Measurements from ENCODE around the gene CSF3R.

CSF3R gene

DNA sequence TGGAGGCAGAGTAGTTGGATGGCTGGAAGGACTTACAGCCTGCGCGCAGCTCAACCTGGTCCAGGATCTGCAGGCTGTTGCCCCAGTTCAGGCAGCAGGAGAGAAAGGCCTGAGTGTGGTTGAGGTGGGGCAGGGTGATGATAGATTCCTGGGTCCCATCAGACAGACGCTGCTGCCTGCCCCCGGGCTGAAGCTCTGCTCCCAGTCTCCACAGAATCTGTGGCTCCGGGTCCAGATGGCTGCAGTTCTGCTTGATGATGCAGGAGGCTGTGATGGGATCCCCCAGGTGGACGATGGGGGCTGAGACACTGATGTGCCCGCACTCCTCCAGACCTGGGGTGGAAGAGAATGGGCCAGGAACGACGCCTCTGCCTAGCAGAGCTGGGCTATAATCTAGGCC, 7.4 kb downstream of the CSF3R start:
- H3K36me3 ChIP-seq (ENCODE audit: control insufficient read depth in 5 of 5, insufficient read depth in 5 of 5, low read length in 5 of 5), result peaks cover 0 to 12% (median 0%) of the 10 kb centered on the region in 5 donors

GRCh38 chr1:36472656-36473055, 10.1 kb downstream of the CSF3R start:
- Histone ChIP-seq H3K36me3 (ENCODE audit: control insufficient read depth in 5 of 5, insufficient read depth in 5 of 5, low read length in 5 of 5) (peaks cover 0 to 10% (median 0%) of the 10 kb centered on the region in 5 donors), H3K27me3 (ENCODE audit: control insufficient read depth in 5 of 5, insufficient read depth in 4 of 5, low read length in 5 of 5) (peaks cover 0 to 2% (median 0%) of the 10 kb centered on the region in 5 donors)

More for the DNA sequence above, 7.4 kb downstream of the CSF3R start:
- no peak overlapping the region for H3K27ac ChIP-seq (ENCODE audit: low read depth, low read length)
- no peak overlapping the region for H3K4me3 ChIP-seq (ENCODE audit: low read depth in 1 of 5, low read length in 5 of 5)
- H3K9me3 ChIP-seq (ENCODE audit: control insufficient read depth in 5 of 5, low read length in 5 of 5), result no peaks in the 10 kb centered on the region
- H3K9ac ChIP-seq (ENCODE audit: low read length in 5 of 5), result no peak overlapping the region
- no peaks in the 10 kb centered on the region for H3K4me1 ChIP-seq (ENCODE audit: control insufficient read depth in 5 of 5, insufficient read depth in 5 of 5, low read length in 5 of 5)
- H3K27me3 ChIP-seq (ENCODE audit: control insufficient read depth in 5 of 5, insufficient read depth in 4 of 5, low read length in 5 of 5), result peaks cover 0 to 9% (median 3%) of the 10 kb centered on the region in 5 donors

DNA sequence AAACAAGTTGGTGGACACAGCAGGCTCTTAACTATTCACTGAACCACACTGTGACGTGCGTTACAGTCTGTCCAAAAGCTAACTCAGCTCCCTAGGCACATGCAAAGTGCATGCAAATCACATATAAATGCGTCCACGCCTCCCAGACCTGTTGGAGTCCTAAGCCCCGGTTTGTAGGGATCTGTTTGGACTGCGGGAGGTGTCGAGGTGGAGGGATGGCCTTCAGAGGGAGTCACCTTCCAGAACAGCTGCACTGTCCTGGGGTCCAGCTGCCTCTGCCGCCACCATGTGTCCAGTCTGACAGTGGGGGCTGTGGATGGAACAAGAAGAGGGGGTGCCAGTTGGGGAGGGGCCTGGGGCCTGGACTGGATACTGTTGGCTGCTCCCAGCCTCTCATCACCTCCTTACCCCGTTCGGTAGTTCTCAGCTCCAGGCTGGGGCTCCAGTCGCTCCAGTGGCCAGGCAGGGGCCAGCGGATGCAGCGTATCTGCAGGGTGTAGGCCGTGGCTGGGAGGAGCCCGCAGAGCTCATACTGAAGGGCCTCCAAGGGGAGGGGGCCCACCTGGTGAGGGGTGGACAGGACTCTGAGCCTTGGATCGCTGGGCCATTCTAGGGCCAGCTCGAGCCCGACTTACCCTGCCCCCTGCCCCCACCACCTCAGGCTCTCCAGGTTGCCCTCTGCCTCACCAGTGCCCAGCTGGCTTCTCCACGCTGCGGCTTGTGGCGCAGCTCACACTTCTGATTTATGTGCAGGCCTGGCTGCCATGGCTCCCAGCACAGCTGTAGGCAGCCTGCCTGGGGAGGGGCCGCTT, 10.7 kb downstream of the CSF3R start:
- H3K4me3 ChIP-seq (ENCODE audit: low read depth in 1 of 5, low read length in 5 of 5), result no peak overlapping the region
- peaks cover 0 to 2% (median 0%) of the 10 kb centered on the region in 5 donors for H3K27me3 ChIP-seq (ENCODE audit: control insufficient read depth in 5 of 5, insufficient read depth in 4 of 5, low read length in 5 of 5)
- H3K9me3 ChIP-seq (ENCODE audit: control insufficient read depth in 5 of 5, low read length in 5 of 5), result no peaks in the 10 kb centered on the region
- H3K36me3 ChIP-seq (ENCODE audit: control insufficient read depth in 5 of 5, insufficient read depth in 5 of 5, low read length in 5 of 5), result peaks cover 0 to 10% (median 0%) of the 10 kb centered on the region in 5 donors
- no peaks in the 10 kb centered on the region for H3K4me1 ChIP-seq (ENCODE audit: control insufficient read depth in 5 of 5, insufficient read depth in 5 of 5, low read length in 5 of 5)
- H3K27ac ChIP-seq (ENCODE audit: low read depth, low read length), result no peak overlapping the region
- H3K9ac ChIP-seq (ENCODE audit: low read length in 5 of 5), result no peak overlapping the region

More at GRCh38 chr1:36472656-36473055, 10.1 kb downstream of the CSF3R start:
- Histone ChIP-seq H3K27ac (ENCODE audit: low read depth, low read length) (no peak overlapping the region), H3K4me1 (ENCODE audit: control insufficient read depth in 5 of 5, insufficient read depth in 5 of 5, low read length in 5 of 5) (no peaks in the 10 kb centered on the region), H3K4me3 (ENCODE audit: low read depth in 1 of 5, low read length in 5 of 5) (no peak overlapping the region), H3K9me3 (ENCODE audit: control insufficient read depth in 5 of 5, low read length in 5 of 5) (no peaks in the 10 kb centered on the region), H3K9ac (ENCODE audit: low read length in 5 of 5) (no peak overlapping the region)

- Histone ChIP-seq H3K27me3 (ENCODE audit: control insufficient read depth in 5 of 5, insufficient read depth in 4 of 5, low read length in 5 of 5) (peaks cover 0 to 2% (median 0%) of the 10 kb centered on the region in 5 donors), H3K9me3 (ENCODE audit: control insufficient read depth in 5 of 5, low read length in 5 of 5) (no peaks in the 10 kb centered on the region), H3K4me3 (ENCODE audit: low read depth in 1 of 5, low read length in 5 of 5) (no peak overlapping the region), H3K36me3 (ENCODE audit: control insufficient read depth in 5 of 5, insufficient read depth in 5 of 5, low read length in 5 of 5) (peaks cover 0 to 2% (median 0%) of the 10 kb centered on the region in 5 donors), H3K4me1 (ENCODE audit: control insufficient read depth in 5 of 5, insufficient read depth in 5 of 5, low read length in 5 of 5) (peaks cover 0 to 8% (median 6%) of the 10 kb centered on the region in 5 donors), H3K9ac (ENCODE audit: low read length in 5 of 5) (no peak overlapping the region), H3K27ac (ENCODE audit: low read depth, low read length) (no peak overlapping the region)
These were observed 13.6 kb downstream of the CSF3R start for GRCh38 chr1:36469163-36469562.

GRCh38 chr1:36467700-36468455, 14.8 kb downstream of the CSF3R start:
- Histone ChIP-seq H3K27me3 (ENCODE audit: control insufficient read depth in 5 of 5, insufficient read depth in 4 of 5, low read length in 5 of 5) (no peaks in the 10 kb centered on the region), H3K36me3 (ENCODE audit: control insufficient read depth in 5 of 5, insufficient read depth in 5 of 5, low read length in 5 of 5) (no peaks in the 10 kb centered on the region), H3K4me1 (ENCODE audit: control insufficient read depth in 5 of 5, insufficient read depth in 5 of 5, low read length in 5 of 5) (peaks cover 3 to 19% (median 16%) of the 10 kb centered on the region in 5 donors), H3K9me3 (ENCODE audit: control insufficient read depth in 5 of 5, low read length in 5 of 5) (no peaks in the 10 kb centered on the region), H3K4me3 (ENCODE audit: low read depth in 1 of 5, low read length in 5 of 5) (no peak overlapping the region), H3K27ac (ENCODE audit: low read depth, low read length) (no peak overlapping the region), H3K9ac (ENCODE audit: low read length in 5 of 5) (no peak overlapping the region)

DNA sequence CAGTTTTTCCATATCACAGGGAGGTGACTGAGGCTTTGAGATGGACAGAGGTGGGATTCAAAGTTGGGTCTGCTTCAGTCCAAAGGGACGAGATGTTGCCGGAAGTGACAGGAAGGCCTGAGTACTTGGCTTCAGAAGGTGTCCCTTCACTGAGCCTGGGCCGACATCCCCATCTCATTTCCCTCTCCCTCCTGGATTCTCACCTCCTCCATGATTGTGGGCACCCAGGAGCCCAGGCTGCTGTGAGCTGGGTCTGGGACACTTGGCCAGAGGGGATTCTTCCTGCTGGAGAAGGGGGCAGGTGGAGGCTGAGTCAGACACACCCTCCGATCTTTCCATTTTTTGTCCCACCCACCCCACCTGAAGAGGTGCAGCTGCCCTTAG, 15.7 kb downstream of the CSF3R start:
- Histone ChIP-seq H3K27me3 (ENCODE audit: control insufficient read depth in 5 of 5, insufficient read depth in 4 of 5, low read length in 5 of 5) (no peaks in the 10 kb centered on the region), H3K4me1 (ENCODE audit: control insufficient read depth in 5 of 5, insufficient read depth in 5 of 5, low read length in 5 of 5) (peaks cover 3 to 23% (median 16%) of the 10 kb centered on the region in 5 donors), H3K4me3 (ENCODE audit: low read depth in 1 of 5, low read length in 5 of 5) (no peak overlapping the region), H3K9ac (ENCODE audit: low read length in 5 of 5) (no peak overlapping the region), H3K27ac (ENCODE audit: low read depth, low read length) (no peak overlapping the region), H3K36me3 (ENCODE audit: control insufficient read depth in 5 of 5, insufficient read depth in 5 of 5, low read length in 5 of 5) (peaks cover 0 to 5% (median 2%) of the 10 kb centered on the region in 5 donors), H3K9me3 (ENCODE audit: control insufficient read depth in 5 of 5, low read length in 5 of 5) (no peaks in the 10 kb centered on the region)

DNA sequence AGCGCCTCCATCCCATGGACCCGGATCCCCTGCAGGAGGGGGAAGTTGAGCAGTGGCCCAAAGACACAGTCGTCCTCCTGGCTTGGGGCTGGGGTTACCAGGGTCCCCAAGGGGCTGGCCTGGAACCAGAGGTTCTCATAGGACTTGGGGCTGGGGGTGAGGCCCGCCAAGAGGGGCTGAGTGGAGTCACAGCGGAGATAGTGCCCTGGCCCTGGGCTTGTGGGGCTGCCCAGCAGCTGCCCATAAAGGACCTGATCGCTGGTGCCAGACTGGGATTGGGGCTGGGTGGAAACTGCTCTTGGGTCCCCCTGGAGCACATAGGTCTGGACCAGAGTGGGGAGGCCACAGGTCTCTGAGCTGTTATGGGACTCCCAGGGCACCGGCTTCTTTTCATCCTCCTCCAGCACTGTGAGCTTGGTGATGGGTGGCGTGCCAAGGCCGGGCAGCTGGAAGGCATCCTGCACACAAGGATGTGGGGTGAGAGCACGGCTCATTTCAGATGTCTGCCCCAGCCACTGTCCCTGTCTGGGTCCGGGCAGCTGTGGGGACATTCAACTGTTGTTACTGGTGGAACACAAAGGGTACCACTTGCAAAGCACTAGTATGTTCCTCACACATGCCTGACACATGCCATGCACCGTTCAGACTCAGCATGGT, 16.2 kb downstream of the CSF3R start:
- Histone ChIP-seq H3K27ac (ENCODE audit: low read depth, low read length) (no peak overlapping the region), H3K9me3 (ENCODE audit: control insufficient read depth in 5 of 5, low read length in 5 of 5) (no peaks in the 10 kb centered on the region), H3K36me3 (ENCODE audit: control insufficient read depth in 5 of 5, insufficient read depth in 5 of 5, low read length in 5 of 5) (peaks cover 0 to 10% (median 8%) of the 10 kb centered on the region in 5 donors), H3K4me1 (ENCODE audit: control insufficient read depth in 5 of 5, insufficient read depth in 5 of 5, low read length in 5 of 5) (peaks cover 3 to 25% (median 16%) of the 10 kb centered on the region in 5 donors), H3K4me3 (ENCODE audit: low read depth in 1 of 5, low read length in 5 of 5) (no peak overlapping the region), H3K9ac (ENCODE audit: low read length in 5 of 5) (no peak overlapping the region), H3K27me3 (ENCODE audit: control insufficient read depth in 5 of 5, insufficient read depth in 4 of 5, low read length in 5 of 5) (no peaks in the 10 kb centered on the region)

GRCh38 chr1:36465731-36466369, 16.9 kb downstream of the CSF3R start:
- H3K9me3 ChIP-seq (ENCODE audit: control insufficient read depth in 5 of 5, low read length in 5 of 5), result no peaks in the 10 kb centered on the region
- H3K4me1 ChIP-seq (ENCODE audit: control insufficient read depth in 5 of 5, insufficient read depth in 5 of 5, low read length in 5 of 5), result peaks cover 3 to 25% (median 16%) of the 10 kb centered on the region in 5 donors
- H3K27me3 ChIP-seq (ENCODE audit: control insufficient read depth in 5 of 5, insufficient read depth in 4 of 5, low read length in 5 of 5), result no peaks in the 10 kb centered on the region
- no peak overlapping the region for H3K4me3 ChIP-seq (ENCODE audit: low read depth in 1 of 5, low read length in 5 of 5)
- H3K36me3 ChIP-seq (ENCODE audit: control insufficient read depth in 5 of 5, insufficient read depth in 5 of 5, low read length in 5 of 5), result peaks cover 0 to 16% (median 13%) of the 10 kb centered on the region in 5 donors
- no peak overlapping the region for H3K9ac ChIP-seq (ENCODE audit: low read length in 5 of 5)
- H3K27ac ChIP-seq (ENCODE audit: low read depth, low read length), result no peak overlapping the region

DNA sequence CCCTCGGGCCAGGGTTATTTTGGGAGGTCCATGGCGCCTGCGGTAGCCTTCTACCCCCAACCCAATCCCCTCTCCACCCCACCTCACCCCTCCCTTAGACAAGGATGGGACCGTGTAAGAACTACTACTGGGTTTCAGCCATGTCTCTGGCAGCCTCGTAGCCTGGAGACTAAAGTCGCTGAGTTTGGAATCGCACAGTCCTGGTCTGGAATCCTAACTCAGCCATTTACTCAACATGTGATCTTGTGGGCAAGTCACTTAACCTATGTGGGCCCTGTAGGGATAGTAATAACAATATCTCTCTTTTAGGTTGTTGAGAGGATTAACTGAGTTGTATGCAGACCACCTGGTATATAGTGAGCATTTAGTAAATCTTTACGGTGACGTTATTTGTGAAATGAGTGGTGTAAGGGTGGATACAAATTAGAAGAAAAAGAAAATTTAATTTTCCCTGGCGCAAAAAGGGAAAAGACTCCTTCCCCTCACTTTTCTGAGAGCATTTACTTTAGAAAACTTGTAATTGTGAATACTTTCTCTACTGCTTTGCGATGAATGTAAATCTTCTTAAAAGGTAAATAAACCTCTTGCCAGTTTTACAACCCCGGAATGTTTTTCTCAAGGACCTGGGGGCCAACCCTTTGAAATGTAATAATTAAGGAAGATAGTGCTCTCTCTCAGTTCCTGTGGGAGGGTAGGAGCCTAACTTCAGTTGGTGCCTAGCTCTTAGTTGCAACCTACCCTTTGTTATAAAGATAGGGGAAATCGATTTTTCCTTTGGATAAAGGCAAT, 17.9 kb downstream of the CSF3R start:
- peak overlapping the region; percentile 72 to 97 (median 83) for H3K4me3 ChIP-seq (ENCODE audit: low read depth in 1 of 5, low read length in 5 of 5)
- peaks cover 0 to 26% (median 22%) of the 10 kb centered on the region in 5 donors for H3K36me3 ChIP-seq (ENCODE audit: control insufficient read depth in 5 of 5, insufficient read depth in 5 of 5, low read length in 5 of 5)
- peak overlapping the region; percentile 97 for H3K27ac ChIP-seq (ENCODE audit: low read depth, low read length)
- H3K9me3 ChIP-seq (ENCODE audit: control insufficient read depth in 5 of 5, low read length in 5 of 5), result no peaks in the 10 kb centered on the region
- H3K27me3 ChIP-seq (ENCODE audit: control insufficient read depth in 5 of 5, insufficient read depth in 4 of 5, low read length in 5 of 5), result no peaks in the 10 kb centered on the region
- peak overlapping the region; percentile 2 to 98 (median 97) for H3K9ac ChIP-seq (ENCODE audit: low read length in 5 of 5)
- peaks cover 3 to 25% (median 16%) of the 10 kb centered on the region in 5 donors for H3K4me1 ChIP-seq (ENCODE audit: control insufficient read depth in 5 of 5, insufficient read depth in 5 of 5, low read length in 5 of 5)
